CD4-positive, alpha-beta T cell treated with Interleukin-17A for 4 hours (primary cell): ENCODE data around the gene OR5T2.
"Not testable (repeated sequence)": the region's sequence is repeated elsewhere in the genome, so short reads cannot be mapped to it uniquely, and the experiment has no call there.

ENCODE experiments used
- DNase-seq: peaks from one replicate; pipeline ENCODE4 v3.0.0-alpha.2; 2020; ENCODE audit warnings: mixed read lengths

The OR5T2 gene

GRCh38 chr11:56234155-56234554 is at the start of gene OR5T2:
Gene OR5T2 (minus strand): TSS chr11:56234255. CDS start chr11:56233062, 1,193 bp downstream.
- DNase-seq: no peak

- DNase-seq: no peak
Observed at GRCh38 chr11:56273854-56274253, 39.8 kb upstream of the OR5T2 start, which contains the start of gene OR5T1. Gene OR5T1 (plus strand): TSS chr11:56274154. CDS start chr11:56275639, 1,485 bp downstream.

- no peak for DNase-seq
Observed at GRCh38 chr11:56271092-56271491, 37.0 kb upstream of the OR5T2 start.

- no peak for DNase-seq
Observed at GRCh38 chr11:56251954-56252353, 17.9 kb upstream of the OR5T2 start, which contains the start of gene OR5T3. Gene OR5T3 (plus strand): TSS chr11:56252254. CDS start chr11:56252254, 0 bp downstream.

GRCh38 chr11:56219735-56220134 is 14.3 kb downstream of the OR5T2 start:
- DNase-seq: not testable (repeated sequence)

GRCh38 chr11:56214537-56214936 is 19.5 kb downstream of the OR5T2 start:
- DNase-seq: no peak

GRCh38 chr11:56207790-56208189 is 26.3 kb downstream of the OR5T2 start:
- no peak for DNase-seq

- no peak for DNase-seq
Observed at GRCh38 chr11:56197367-56197766, 36.7 kb downstream of the OR5T2 start.

GRCh38 chr11:56196705-56197104 is 37.4 kb downstream of the OR5T2 start:
- DNase-seq: no peak

- DNase-seq: no peak
Observed at GRCh38 chr11:56188602-56189001, 45.5 kb downstream of the OR5T2 start.

GRCh38 chr11:56183459-56183858 is 50.6 kb downstream of the OR5T2 start:
- DNase-seq: no peak
